OCI-LY1 (cell line): ENCODE results near the gene MAGEA10.

Experiments used
- CTCF ChIP-seq: fragments of 200-600 bp; sonication (generic), shearing (Covaris generic); IDR thresholded peaks from 2 replicates; pipeline ENCODE4 v1.5.1; 2017; ENCODE audit warnings: mild to moderate bottlenecking, antibody characterized with exemption, low read length, moderate library complexity, mixed read lengths
- EZH2 ChIP-seq: fragments of 200-600 bp; sonication (generic), shearing (Covaris generic); IDR thresholded peaks from 2 replicates; pipeline ENCODE4 v1.8.0; 2017; ENCODE audit warnings: borderline replicate concordance, mixed run types, mild to moderate bottlenecking, antibody characterized with exemption, low read length, moderate library complexity, mixed read lengths

DNA sequence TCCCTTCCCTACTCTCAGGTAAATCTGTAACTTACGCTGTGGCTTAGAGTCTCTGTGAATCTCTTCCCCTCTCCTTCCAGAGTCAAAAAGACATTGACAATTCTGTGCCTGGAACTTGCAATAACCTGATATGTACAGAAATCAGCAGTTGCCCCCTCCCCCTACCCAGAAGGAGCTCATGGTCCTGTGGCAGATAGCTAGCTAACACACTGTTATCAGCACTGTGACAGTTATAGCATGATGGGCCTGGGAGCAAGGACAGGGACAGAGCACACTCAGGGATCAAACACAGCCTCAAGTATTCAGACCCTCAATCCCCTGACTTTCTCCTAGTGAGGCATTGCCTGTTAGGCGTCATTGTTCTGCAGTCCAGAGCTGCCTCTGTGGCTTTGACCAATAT is 18.7 kb upstream of the MAGEA10 start:
- TF ChIP-seq CTCF (no peak), EZH2 (no peak)
